Measurements from ENCODE around the gene CYFIP1.

CYFIP1 gene

DNA sequence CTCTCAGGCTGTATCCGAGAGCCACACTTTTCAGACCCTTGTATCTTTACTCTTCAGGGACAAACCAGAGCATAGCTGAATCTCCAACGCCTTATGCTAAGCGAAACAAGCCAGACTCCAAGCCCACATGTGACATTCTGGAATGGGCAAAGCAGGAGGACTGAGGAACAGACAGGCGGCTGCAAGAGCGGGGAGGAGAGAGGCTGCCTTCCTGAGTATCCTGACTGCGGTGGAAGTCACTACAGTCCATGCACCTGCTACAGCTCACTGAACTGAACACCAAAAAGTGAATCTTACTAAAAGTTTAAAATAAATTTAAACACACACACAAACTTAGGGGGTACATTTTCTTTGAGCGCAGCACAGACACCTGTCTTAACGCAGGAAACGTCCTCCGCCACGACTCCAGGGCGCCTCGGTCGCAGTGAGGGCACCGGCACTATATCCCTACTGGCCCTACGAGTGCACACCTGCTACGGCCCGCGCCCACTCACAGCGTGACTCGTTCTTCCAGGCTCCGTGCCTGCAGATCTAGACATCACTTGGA lies 1.4 kb downstream of the CYFIP1 start (continued):
- TF ChIP-seq, protein P1, sequence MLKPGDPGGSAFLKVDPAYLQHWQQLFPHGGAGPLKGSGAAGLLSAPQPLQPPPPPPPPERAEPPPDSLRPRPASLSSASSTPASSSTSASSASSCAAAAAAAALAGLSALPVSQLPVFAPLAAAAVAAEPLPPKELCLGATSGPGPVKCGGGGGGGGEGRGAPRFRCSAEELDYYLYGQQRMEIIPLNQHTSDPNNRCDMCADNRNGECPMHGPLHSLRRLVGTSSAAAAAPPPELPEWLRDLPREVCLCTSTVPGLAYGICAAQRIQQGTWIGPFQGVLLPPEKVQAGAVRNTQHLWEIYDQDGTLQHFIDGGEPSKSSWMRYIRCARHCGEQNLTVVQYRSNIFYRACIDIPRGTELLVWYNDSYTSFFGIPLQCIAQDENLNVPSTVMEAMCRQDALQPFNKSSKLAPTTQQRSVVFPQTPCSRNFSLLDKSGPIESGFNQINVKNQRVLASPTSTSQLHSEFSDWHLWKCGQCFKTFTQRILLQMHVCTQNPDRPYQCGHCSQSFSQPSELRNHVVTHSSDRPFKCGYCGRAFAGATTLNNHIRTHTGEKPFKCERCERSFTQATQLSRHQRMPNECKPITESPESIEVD (tag by site-specific recombination; IDR thresholded peaks at IDR 0.05): no peak
- peak; percentile 14; the same call in 1 of the 2 replicates for TF ChIP-seq ZFHX2 (tag by site-specific recombination; conservative IDR thresholded peaks at IDR 0.05)

DNA sequence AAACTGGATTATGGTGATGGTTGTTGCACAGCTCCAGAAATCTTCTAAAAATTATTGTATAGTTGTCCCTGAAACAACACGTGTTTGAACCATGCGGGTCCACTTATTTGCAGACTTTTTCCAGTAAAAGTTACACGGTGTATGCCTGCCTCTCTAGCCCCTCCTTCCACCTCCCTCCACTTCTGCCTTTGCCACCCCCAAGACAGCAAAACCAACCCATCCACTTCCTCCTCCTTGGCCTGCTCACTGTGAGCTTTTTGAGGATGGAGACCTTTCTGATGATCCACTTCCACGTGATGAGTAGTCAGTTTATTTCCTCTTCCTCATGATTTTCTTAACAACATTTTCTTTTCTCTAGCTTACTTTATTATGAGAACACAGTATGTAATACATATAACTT lies 5.4 kb downstream of the CYFIP1 start:
- Histone ChIP-seq H3K4me1 (ENCODE audit: control insufficient read depth, insufficient read depth, low read length) (no peaks in the 10 kb centered on the region), H3K36me3 (ENCODE audit: control insufficient read depth in 2 of 2, insufficient read depth in 1 of 2, low read length in 2 of 2) (no peaks in the 10 kb centered on the region), H3K27ac (ENCODE audit: extremely low read depth, low read depth, low read length) (no peak overlapping the region), H3K9me3 (ENCODE audit: control insufficient read depth, insufficient read depth, low read depth, low read length) (no peaks in the 10 kb centered on the region), H3K4me3 (ENCODE audit: low read depth, low read length) (no peak overlapping the region)
- POLR2A ChIA-PET: interaction anchor here (0.9 kb wide), 1 partner anchor 137 kb away, joined by 3 read pairs; no protein-coding TSS in a partner anchor
- CTCF ChIA-PET: no interaction called here
- TF ChIP-seq ZNF621 (tag by site-specific recombination; IDR thresholded peaks at IDR 0.05) (no peak), YY1 (tag by site-specific recombination; IDR thresholded peaks at IDR 0.05) (no peak), ZNF266 (tag by site-specific recombination; IDR thresholded peaks at IDR 0.05; ENCODE audit: low read depth) (no peak), ZNF560 (tag by site-specific recombination; IDR thresholded peaks at IDR 0.05; ENCODE audit: borderline replicate concordance) (no peak)

- ChIA-PET POLR2A (no interaction called here), CTCF (interaction anchor here (0.6 kb wide), 1 partner anchor 29 kb away, joined by 3 read pairs; no protein-coding TSS in a partner anchor)
- no peak overlapping the region for H3K27ac ChIP-seq (ENCODE audit: extremely low read depth, low read depth, low read length)
- TF ChIP-seq ZNF140 (tag by site-specific recombination; IDR thresholded peaks at IDR 0.05): no peak
- TF ChIP-seq FEZF1 (tag by site-specific recombination; IDR thresholded peaks at IDR 0.05): no peak
- TF ChIP-seq SP2 (tag by site-specific recombination; IDR thresholded peaks at IDR 0.05): no peak
- TF ChIP-seq, protein P2, sequence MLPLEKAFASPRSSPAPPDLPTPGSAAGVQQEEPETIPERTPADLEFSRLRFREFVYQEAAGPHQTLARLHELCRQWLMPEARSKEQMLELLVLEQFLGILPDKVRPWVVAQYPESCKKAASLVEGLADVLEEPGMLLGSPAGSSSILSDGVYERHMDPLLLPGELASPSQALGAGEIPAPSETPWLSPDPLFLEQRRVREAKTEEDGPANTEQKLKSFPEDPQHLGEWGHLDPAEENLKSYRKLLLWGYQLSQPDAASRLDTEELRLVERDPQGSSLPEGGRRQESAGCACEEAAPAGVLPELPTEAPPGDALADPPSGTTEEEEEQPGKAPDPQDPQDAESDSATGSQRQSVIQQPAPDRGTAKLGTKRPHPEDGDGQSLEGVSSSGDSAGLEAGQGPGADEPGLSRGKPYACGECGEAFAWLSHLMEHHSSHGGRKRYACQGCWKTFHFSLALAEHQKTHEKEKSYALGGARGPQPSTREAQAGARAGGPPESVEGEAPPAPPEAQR (tag by site-specific recombination; IDR thresholded peaks at IDR 0.05): no peak
- no peak for TF ChIP-seq SP3 (tag by site-specific recombination; IDR thresholded peaks at IDR 0.05)
- TF ChIP-seq ZFP37 (tag by site-specific recombination; IDR thresholded peaks at IDR 0.05): no peak
- TF ChIP-seq, protein P3, sequence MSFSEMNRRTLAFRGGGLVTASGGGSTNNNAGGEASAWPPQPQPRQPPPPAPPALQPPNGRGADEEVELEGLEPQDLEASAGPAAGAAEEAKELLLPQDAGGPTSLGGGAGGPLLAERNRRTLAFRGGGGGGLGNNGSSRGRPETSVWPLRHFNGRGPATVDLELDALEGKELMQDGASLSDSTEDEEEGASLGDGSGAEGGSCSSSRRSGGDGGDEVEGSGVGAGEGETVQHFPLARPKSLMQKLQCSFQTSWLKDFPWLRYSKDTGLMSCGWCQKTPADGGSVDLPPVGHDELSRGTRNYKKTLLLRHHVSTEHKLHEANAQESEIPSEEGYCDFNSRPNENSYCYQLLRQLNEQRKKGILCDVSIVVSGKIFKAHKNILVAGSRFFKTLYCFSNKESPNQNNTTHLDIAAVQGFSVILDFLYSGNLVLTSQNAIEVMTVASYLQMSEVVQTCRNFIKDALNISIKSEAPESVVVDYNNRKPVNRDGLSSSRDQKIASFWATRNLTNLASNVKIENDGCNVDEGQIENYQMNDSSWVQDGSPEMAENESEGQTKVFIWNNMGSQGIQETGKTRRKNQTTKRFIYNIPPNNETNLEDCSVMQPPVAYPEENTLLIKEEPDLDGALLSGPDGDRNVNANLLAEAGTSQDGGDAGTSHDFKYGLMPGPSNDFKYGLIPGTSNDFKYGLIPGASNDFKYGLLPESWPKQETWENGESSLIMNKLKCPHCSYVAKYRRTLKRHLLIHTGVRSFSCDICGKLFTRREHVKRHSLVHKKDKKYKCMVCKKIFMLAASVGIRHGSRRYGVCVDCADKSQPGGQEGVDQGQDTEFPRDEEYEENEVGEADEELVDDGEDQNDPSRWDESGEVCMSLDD (tag by site-specific recombination; IDR thresholded peaks at IDR 0.05): no peak
- TF ChIP-seq, protein P4, sequence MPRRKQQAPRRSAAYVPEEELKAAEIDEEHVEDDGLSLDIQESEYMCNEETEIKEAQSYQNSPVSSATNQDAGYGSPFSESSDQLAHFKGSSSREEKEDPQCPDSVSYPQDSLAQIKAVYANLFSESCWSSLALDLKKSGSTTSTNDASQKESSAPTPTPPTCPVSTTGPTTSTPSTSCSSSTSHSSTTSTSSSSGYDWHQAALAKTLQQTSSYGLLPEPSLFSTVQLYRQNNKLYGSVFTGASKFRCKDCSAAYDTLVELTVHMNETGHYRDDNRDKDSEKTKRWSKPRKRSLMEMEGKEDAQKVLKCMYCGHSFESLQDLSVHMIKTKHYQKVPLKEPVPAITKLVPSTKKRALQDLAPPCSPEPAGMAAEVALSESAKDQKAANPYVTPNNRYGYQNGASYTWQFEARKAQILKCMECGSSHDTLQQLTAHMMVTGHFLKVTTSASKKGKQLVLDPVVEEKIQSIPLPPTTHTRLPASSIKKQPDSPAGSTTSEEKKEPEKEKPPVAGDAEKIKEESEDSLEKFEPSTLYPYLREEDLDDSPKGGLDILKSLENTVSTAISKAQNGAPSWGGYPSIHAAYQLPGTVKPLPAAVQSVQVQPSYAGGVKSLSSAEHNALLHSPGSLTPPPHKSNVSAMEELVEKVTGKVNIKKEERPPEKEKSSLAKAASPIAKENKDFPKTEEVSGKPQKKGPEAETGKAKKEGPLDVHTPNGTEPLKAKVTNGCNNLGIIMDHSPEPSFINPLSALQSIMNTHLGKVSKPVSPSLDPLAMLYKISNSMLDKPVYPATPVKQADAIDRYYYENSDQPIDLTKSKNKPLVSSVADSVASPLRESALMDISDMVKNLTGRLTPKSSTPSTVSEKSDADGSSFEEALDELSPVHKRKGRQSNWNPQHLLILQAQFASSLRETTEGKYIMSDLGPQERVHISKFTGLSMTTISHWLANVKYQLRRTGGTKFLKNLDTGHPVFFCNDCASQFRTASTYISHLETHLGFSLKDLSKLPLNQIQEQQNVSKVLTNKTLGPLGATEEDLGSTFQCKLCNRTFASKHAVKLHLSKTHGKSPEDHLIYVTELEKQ (tag by site-specific recombination; IDR thresholded peaks at IDR 0.05; ENCODE audit: borderline replicate concordance): no peak
- no peak for TF ChIP-seq GLIS1 (tag by site-specific recombination; IDR thresholded peaks at IDR 0.05)
- TF ChIP-seq ZNF677 (tag by site-specific recombination; IDR thresholded peaks at IDR 0.05): no peak
- no peak for TF ChIP-seq ZNF114 (tag by site-specific recombination; IDR thresholded peaks at IDR 0.05)
- no peak for TF ChIP-seq ZNF2 (tag by site-specific recombination; IDR thresholded peaks at IDR 0.05)
- no peak for TF ChIP-seq OSR2 (tag by site-specific recombination; IDR thresholded peaks at IDR 0.05)
- no peak for TF ChIP-seq ZNF473 (tag by site-specific recombination; IDR thresholded peaks at IDR 0.05)
- TF ChIP-seq, protein P5, sequence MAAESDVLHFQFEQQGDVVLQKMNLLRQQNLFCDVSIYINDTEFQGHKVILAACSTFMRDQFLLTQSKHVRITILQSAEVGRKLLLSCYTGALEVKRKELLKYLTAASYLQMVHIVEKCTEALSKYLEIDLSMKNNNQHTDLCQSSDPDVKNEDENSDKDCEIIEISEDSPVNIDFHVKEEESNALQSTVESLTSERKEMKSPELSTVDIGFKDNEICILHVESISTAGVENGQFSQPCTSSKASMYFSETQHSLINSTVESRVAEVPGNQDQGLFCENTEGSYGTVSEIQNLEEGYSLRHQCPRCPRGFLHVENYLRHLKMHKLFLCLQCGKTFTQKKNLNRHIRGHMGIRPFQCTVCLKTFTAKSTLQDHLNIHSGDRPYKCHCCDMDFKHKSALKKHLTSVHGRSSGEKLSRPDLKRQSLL (tag by site-specific recombination; IDR thresholded peaks at IDR 0.05): no peak
- no peak for TF ChIP-seq GLIS2 (tag by site-specific recombination; IDR thresholded peaks at IDR 0.05)
- TF ChIP-seq ZNF335 (tag by site-specific recombination; conservative IDR thresholded peaks at IDR 0.05): no peak
- TF ChIP-seq ZBTB1 (tag by site-specific recombination; IDR thresholded peaks at IDR 0.05): no peak
Observed at GRCh38 chr15:22973987-22974386, 6.2 kb downstream of the CYFIP1 start.

More at GRCh38 chr15:22973987-22974386, 6.2 kb downstream of the CYFIP1 start:
- Histone ChIP-seq H3K4me1 (ENCODE audit: control insufficient read depth, insufficient read depth, low read length) (peaks cover 2% of the 10 kb centered on the region; the same call in 1 of the 2 replicates), H3K36me3 (ENCODE audit: control insufficient read depth in 2 of 2, insufficient read depth in 1 of 2, low read length in 2 of 2) (no peaks in the 10 kb centered on the region), H3K4me3 (ENCODE audit: low read depth, low read length) (no peak overlapping the region), H3K9me3 (ENCODE audit: control insufficient read depth, insufficient read depth, low read depth, low read length) (no peaks in the 10 kb centered on the region)

Data from HEK293 (cell line).